HepG2 (cell line): ENCODE measurements around the gene ZDHHC24. TPM values are rescaled to one million over a fixed set of nuclear protein-coding genes. Genes with fewer than 3 reads are reported as not detected.

Experiments used
- GZF1 ChIP-seq: sonication (generic); formaldehyde crosslinking; IDR thresholded peaks from 2 replicates; pipeline ENCODE4 v1.5.1; 2020; ENCODE audit warnings: mild to moderate bottlenecking, missing genetic modification reagents
- LCORL ChIP-seq, 2 experiments: fragments of 450-650 bp in 1 of 2; sonication (generic) in 1 of 2; formaldehyde crosslinking in 1 of 2; IDR thresholded peaks; 2 replicates each; pipeline versions ENCODE4 v1.5.0 to v1.6.1; 2017 to 2020; ENCODE audit warnings: antibody characterized with exemption in 1 of 2, missing genetic modification reagents in 1 of 2
- MTF1 ChIP-seq: sonication (generic); formaldehyde crosslinking; IDR thresholded peaks from 2 replicates; pipeline ENCODE4 v1.5.0; 2020; ENCODE audit warnings: missing genetic modification reagents
- RELA ChIP-seq: sonication (generic); formaldehyde crosslinking; IDR thresholded peaks from 2 replicates; pipeline ENCODE4 v1.4.0; 2020; ENCODE audit warnings: missing genetic modification reagents
- ZFAT ChIP-seq: sonication (generic); formaldehyde crosslinking; conservative IDR thresholded peaks from 2 replicates; pipeline ENCODE4 v1.8.1; 2023; ENCODE audit warnings: missing genetic modification reagents, inconsistent platforms
- ZMYM2 ChIP-seq: sonication (generic); formaldehyde crosslinking; IDR thresholded peaks from 2 replicates; pipeline ENCODE4 v1.8.0; 2022; ENCODE audit warnings: mild to moderate bottlenecking, missing genetic modification reagents
- ZNF547 ChIP-seq: sonication (generic); formaldehyde crosslinking; IDR thresholded peaks from 2 replicates; pipeline ENCODE4 v1.5.1; 2020; ENCODE audit warnings: mild to moderate bottlenecking, missing genetic modification reagents
- ZNF737 ChIP-seq: sonication (generic); formaldehyde crosslinking; IDR thresholded peaks from 2 replicates; pipeline ENCODE4 v1.5.0; 2020; ENCODE audit warnings: missing genetic modification reagents, mild to moderate bottlenecking, borderline replicate concordance
- ZSCAN29 ChIP-seq: sonication (generic); formaldehyde crosslinking; conservative IDR thresholded peaks from 2 replicates; pipeline ENCODE4 v1.4.0; 2020; ENCODE audit warnings: mild to moderate bottlenecking, missing genetic modification reagents
- polyA plus RNA-seq, 8 experiments: library from polyadenylated mRNA; depleted of rRNA in 3 of 8; stranded (reverse) in 7 of 8; unstranded in 1 of 8; fragments of >200 nt; fragmentation: Illumina TruSeq in 4 of 8; extraction: Trizol in 4 of 8; gene quantifications; 2 replicates each; pipeline versions ENCODE4 v1.2.1 to v1.2.3, GENCODE V29; 2011 to 2016; ENCODE audit warnings: low read depth in 4 of 8, missing spikeins in 1 of 8, mixed read lengths in 1 of 8; ENCODE audit not compliant: insufficient read depth in 1 of 8
- total RNA-seq, 5 experiments: library from RNA; depleted of rRNA; stranded (reverse); fragments of >200 nt; fragmentation: Illumina TruSeq; extraction: Trizol; gene quantifications; 2 replicates each; pipeline ENCODE4 v1.2.3, GENCODE V29; 2016; ENCODE audit warnings: low read depth in 1 of 5
- TF ChIP-seq, protein P1 (sequence below): sonication (generic); formaldehyde crosslinking; IDR thresholded peaks from 2 replicates; pipeline ENCODE4 v1.5.0; 2020; ENCODE audit warnings: missing genetic modification reagents
- TF ChIP-seq, protein P2 (sequence below): IDR thresholded peaks from 2 replicates; pipeline ENCODE4 v1.6.1; 2018; ENCODE audit warnings: missing genetic modification reagents, mild to moderate bottlenecking, missing compliant biosample characterization
- TF ChIP-seq, protein P3 (sequence below): IDR thresholded peaks from 2 replicates; pipeline ENCODE4 v1.6.1; 2016; ENCODE audit warnings: low read depth, control low read depth
- TF ChIP-seq, protein P4 (sequence below): sonication (generic); formaldehyde crosslinking; IDR thresholded peaks from 2 replicates; pipeline ENCODE4 v1.4.0; 2020; ENCODE audit warnings: mild to moderate bottlenecking, missing genetic modification reagents

Gene ZDHHC24
- total and polyA plus RNA-seq, 2 of the 13 experiments (the other 11 are each of a cell fraction or from before 2014, with no cell fraction given): 4.3 TPM

DNA sequence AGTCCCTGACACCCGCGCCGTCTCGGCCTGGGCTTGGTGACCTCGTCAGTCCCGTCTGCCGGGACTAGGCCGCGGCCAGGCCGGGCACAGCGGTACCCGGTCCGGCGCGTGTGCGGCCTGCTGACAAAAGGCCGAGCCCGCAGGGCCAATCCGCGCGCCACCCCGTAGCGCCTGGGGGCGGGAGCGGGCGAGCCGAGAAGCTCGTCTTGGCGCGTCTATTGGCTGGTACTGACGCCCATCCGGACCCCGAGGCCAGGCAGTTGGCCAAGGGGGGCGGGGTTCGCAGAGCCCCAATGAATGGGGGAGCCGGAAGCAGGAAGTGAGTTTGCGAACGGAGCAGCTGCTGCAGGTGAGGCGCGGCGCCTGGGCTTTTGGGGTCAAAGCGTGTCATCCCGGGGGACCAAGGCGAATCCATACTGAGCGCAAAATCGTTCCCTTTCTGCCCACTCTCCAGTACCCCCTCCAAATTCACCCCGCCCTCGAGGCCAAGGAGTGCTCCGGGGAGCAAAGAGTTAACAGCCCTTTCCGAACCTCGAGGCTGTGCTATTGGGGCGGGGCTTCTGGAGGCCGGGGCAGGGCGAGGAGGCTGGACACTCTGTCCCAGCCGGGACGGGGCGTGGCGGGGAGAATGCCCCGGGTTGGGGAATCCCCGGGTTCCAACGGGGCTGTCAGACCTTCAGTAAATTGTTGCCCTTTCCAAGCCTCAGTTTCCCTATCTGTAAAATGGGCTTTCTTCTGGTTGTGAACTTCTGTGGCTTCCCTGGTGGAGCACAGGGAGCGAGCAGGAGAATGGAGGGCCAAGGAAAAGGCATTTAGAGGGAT, 65.5 kb downstream of the ZDHHC24 start, which contains the start of gene DPP3 (continued):
- TF ChIP-seq, protein P1, sequence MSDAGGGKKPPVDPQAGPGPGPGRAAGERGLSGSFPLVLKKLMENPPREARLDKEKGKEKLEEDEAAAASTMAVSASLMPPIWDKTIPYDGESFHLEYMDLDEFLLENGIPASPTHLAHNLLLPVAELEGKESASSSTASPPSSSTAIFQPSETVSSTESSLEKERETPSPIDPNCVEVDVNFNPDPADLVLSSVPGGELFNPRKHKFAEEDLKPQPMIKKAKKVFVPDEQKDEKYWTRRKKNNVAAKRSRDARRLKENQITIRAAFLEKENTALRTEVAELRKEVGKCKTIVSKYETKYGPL (CRISPR knock-in tag): no peak
- TF ChIP-seq, protein P2, sequence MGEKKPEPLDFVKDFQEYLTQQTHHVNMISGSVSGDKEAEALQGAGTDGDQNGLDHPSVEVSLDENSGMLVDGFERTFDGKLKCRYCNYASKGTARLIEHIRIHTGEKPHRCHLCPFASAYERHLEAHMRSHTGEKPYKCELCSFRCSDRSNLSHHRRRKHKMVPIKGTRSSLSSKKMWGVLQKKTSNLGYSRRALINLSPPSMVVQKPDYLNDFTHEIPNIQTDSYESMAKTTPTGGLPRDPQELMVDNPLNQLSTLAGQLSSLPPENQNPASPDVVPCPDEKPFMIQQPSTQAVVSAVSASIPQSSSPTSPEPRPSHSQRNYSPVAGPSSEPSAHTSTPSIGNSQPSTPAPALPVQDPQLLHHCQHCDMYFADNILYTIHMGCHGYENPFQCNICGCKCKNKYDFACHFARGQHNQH: peak; percentile 65; the same call in 1 of the 2 replicates
- TF ChIP-seq GZF1 (no peak), MTF1 (CRISPR knock-in tag) (no peak), ZNF737 (CRISPR knock-in tag) (0 out of 2 replicates have a peak, but pooled peaks have one; percentile 49), ZNF547 (no peak; the same call in none of the 2 replicates), ZSCAN29 (CRISPR knock-in tag) (no peak), RELA (CRISPR knock-in tag) (0 out of 2 replicates have a peak, but pooled peaks have one; percentile 52), LCORL (IDR thresholded peaks at IDR 0.05) (peak; percentile 48; the same call in 1 of the 2 replicates), LCORL (CRISPR knock-in tag; IDR thresholded peaks at IDR 0.05) (peak; percentile 61; the same call in 1 of the 2 replicates), ZMYM2 (CRISPR knock-in tag) (peak; percentile 42; the same call in 1 of the 2 replicates), ZFAT (CRISPR knock-in tag) (no peak; the same call in 1 of the 2 replicates)
- TF ChIP-seq, protein P3, sequence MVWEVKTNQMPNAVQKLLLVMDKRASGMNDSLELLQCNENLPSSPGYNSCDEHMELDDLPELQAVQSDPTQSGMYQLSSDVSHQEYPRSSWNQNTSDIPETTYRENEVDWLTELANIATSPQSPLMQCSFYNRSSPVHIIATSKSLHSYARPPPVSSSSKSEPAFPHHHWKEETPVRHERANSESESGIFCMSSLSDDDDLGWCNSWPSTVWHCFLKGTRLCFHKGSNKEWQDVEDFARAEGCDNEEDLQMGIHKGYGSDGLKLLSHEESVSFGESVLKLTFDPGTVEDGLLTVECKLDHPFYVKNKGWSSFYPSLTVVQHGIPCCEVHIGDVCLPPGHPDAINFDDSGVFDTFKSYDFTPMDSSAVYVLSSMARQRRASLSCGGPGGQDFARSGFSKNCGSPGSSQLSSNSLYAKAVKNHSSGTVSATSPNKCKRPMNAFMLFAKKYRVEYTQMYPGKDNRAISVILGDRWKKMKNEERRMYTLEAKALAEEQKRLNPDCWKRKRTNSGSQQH (CRISPR knock-in tag): peak; percentile 85; the same call in 1 of the 2 replicates
- TF ChIP-seq, protein P4, sequence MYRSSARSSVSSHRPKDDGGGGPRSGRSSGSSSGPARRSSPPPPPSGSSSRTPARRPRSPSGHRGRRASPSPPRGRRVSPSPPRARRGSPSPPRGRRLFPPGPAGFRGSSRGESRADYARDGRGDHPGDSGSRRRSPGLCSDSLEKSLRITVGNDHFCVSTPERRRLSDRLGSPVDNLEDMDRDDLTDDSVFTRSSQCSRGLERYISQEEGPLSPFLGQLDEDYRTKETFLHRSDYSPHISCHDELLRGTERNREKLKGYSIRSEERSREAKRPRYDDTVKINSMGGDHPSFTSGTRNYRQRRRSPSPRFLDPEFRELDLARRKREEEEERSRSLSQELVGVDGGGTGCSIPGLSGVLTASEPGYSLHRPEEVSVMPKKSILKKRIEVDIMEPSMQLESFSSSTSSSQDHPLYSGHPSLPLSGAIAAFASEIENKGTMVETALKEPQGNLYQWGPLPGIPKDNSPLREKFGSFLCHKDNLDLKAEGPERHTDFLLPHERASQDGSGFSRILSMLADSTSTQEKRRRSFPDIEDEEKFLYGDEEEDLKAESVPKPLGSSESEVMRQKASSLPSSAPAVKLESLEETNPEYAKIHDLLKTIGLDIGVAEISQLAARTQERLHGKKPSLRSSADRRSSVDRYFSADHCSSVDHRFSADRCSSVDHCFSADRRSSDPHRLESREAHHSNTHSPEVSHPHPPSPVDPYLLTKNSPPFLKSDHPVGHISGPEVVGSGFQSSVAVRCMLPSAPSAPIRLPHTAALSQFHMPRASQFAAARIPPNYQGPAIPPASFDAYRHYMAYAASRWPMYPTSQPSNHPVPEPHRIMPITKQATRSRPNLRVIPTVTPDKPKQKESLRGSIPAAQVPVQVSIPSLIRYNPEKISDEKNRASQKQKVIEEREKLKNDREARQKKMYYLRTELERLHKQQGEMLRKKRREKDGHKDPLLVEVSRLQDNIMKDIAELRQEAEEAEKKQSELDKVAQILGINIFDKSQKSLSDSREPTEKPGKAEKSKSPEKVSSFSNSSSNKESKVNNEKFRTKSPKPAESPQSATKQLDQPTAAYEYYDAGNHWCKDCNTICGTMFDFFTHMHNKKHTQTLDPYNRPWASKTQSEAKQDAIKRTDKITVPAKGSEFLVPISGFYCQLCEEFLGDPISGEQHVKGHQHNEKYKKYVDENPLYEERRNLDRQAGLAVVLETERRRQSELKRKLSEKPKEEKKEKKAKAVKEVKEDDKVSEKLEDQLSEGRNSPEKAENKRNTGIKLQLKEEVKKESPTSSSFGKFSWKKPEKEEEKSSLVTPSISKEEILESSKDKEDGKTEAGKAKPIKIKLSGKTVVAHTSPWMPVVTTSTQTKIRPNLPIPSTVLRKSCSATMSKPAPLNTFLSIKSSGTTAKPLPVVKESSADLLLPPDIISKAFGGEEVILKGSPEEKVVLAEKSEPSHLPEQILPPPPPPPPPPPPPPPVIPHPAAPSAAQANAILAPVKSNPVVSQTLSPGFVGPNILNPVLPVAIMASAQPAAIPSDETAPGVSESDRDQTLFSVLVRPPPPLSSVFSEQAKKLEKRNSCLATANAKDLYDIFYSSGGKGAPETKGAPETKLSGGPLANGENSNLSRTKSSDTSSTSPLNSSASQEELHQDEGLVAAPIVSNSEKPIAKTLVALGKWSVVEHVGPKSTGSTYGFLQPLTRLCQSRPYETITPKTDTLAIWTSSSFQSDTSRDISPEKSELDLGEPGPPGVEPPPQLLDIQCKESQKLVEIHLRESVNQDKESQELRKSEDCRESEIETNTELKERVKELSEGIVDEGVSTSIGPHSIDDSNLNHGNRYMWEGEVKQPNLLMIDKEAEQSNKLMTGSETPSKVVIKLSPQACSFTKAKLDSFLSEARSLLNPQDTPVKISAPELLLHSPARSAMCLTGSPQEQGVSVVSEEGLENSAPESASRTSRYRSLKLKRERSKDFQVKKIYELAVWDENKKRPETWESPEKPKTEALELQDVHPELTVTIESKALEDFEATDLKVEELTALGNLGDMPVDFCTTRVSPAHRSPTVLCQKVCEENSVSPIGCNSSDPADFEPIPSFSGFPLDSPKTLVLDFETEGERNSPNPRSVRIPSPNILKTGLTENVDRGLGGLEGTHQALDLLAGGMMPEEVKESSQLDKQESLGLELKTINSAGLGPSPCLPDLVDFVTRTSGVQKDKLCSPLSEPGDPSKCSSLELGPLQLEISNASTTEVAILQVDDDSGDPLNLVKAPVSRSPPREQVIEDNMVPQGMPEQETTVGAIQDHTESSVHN (CRISPR knock-in tag): no peak
